ENCODE data around the gene EXOC7. TPM values are rescaled to one million over a fixed set of nuclear protein-coding genes. Genes with fewer than 3 reads are reported as not detected.

EXOC7 gene
- total and polyA plus RNA-seq, 2 of the 4 experiments (the other 2 are of a cell fraction) = 85.9 to 118 TPM

DNA sequence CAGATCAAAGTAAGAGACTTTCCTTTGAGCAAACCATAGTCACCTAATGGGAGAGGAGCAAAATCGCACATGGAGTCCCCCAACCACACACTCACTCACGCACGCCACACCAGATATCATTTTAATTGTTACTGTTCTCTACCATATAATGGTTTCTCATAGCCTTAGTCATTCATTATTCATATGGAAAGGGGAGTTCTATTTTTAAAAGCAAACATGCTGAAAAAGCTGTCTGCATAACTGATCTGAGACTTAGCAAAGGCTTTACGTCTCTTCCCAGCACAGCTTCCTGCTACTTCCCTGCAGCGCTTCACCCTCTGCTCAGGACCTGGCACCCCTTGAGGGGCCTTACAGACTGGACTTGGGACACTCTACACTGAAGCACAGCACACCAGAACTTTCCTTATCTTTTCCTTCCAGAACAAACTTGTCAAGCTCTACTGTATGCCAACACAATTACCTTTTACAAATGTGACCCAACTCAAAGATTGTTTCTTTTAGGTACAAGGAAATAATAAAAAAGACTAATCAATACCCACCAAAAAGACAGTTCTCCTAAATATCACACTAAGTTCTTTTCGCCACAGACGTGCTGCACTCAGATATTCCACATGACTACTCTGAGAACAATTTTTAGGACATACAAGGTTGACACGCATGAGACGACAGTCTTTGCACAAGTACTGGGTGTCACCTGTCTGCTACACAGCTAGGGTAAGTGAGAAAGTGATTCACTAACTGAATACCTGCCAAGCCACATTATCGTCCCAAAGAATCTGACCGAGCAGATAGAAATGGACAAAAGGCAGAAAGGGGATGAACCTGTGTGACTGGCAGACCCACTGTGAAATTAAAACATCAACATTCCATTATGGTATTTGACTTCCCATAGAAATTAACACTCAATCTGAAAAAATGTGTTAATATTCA lies 52.8 kb downstream of the EXOC7 start:
- dilution Hi-C loops (cut with HindIII; ENCODE audit: low sequenced_read_pairs, unreplicated experiment) = no loop called here
- ATAC-seq (ENCODE audit: low read depth) (no peak), DNase-seq (no peak)
- BruUV-seq (replicated peaks) = no TSS peak
- H3K4me1 ChIP-seq (ENCODE audit: control insufficient read depth, insufficient read depth, low read length) = no peaks in the 10 kb centered on the region; the same call in 1 of the 2 replicates
- H2AFZ ChIP-seq (replicated peaks; ENCODE audit: low read length, poor library complexity) = no peak overlapping the region
- no peak overlapping the region for H3K4me3 ChIP-seq (ENCODE audit: insufficient read depth, low read depth, low read length)
- no peak overlapping the region for H2BK20ac ChIP-seq (ENCODE audit: low read depth, low read length)
- H3K23ac ChIP-seq (ENCODE audit: low read depth, low read length) = no peak overlapping the region
- H3K27me3 ChIP-seq (ENCODE audit: control insufficient read depth, insufficient read depth, low read length) = no peaks in the 10 kb centered on the region
- H2AK9ac ChIP-seq (replicated peaks; ENCODE audit: low read depth, low read length, poor library complexity) = no peak overlapping the region
- no peak overlapping the region for H3K14ac ChIP-seq (replicated peaks; ENCODE audit: low read depth, low read length)
- H4K5ac ChIP-seq (ENCODE audit: low read depth, low read length) = no peak overlapping the region
- CTCF ChIA-PET = no interaction called here
- in situ Hi-C loops (cut with MboI; ENCODE audit: low sequenced_read_pairs) = no loop called here
- 100% methylated on average over 1 of the region's 11 CpGs; no CpG with 5 or more reads in 1 of the 2 experiments for WGBS, 2 experiments (ENCODE audit: extremely low coverage in 2 of 2, insufficient read length in 1 of 2)
- H3K18ac ChIP-seq (ENCODE audit: low read depth, low read length) = no peak overlapping the region
- no peak overlapping the region for H3K56ac ChIP-seq (ENCODE audit: extremely low read depth, insufficient read depth, low read length)
- H4K8ac ChIP-seq (ENCODE audit: low read depth in 2 of 2, low read length in 2 of 2) = no peak overlapping the region
- H2AK5ac ChIP-seq (ENCODE audit: low read depth, low read length) = no peak overlapping the region
- no peak overlapping the region for H2BK15ac ChIP-seq (ENCODE audit: low read depth, low read length)
- POLR2A ChIA-PET (ENCODE audit: unreplicated experiment) = no interaction called here
- intact Hi-C loops (cut with micrococcal nuclease) = no loop called here
- H3K4me2 ChIP-seq (ENCODE audit: low read depth, low read length) = no peak overlapping the region
- peaks cover 65% of the 10 kb centered on the region for H3K36me3 ChIP-seq (ENCODE audit: control insufficient read depth, insufficient read depth, low read length)
- no peak for TF ChIP-seq MAZ (IDR thresholded peaks at IDR 0.05; ENCODE audit: borderline replicate concordance, low read depth, low read length)
- no peak for TF ChIP-seq MAFK (IDR thresholded peaks at IDR 0.05; ENCODE audit: low read depth, low read length)
- no peak for TF ChIP-seq POLR2A (IDR thresholded peaks at IDR 0.05; ENCODE audit: low read depth, low read length)
- no peak for TF ChIP-seq FOS (IDR thresholded peaks at IDR 0.05; ENCODE audit: low read depth, low read length)
- TF ChIP-seq CHD1 (IDR thresholded peaks at IDR 0.05; ENCODE audit: low read depth, low read length) = no peak
- no peak for TF ChIP-seq ELK1 (IDR thresholded peaks at IDR 0.05; ENCODE audit: borderline replicate concordance, low read depth, low read length)
- no peak overlapping the region for H2BK5ac ChIP-seq (ENCODE audit: low read depth, low read length, poor library complexity, severe bottlenecking)
- no peak overlapping the region for H3K27ac ChIP-seq (ENCODE audit: insufficient read depth, low read length)
- no peak overlapping the region for H3K9ac ChIP-seq (ENCODE audit: low read depth, low read length)
- H3K9me3 ChIP-seq (ENCODE audit: control insufficient read depth, insufficient read depth, low read length) = no peaks in the 10 kb centered on the region
- peaks cover 21% of the 10 kb centered on the region for H3K9me1 ChIP-seq (ENCODE audit: insufficient read depth, low read length)
- no peak overlapping the region for H2BK120ac ChIP-seq (ENCODE audit: low read depth, low read length)
- H4K20me1 ChIP-seq (ENCODE audit: insufficient read depth, low read length) = peaks cover 30% of the 10 kb centered on the region
- no peak overlapping the region for H4K91ac ChIP-seq (ENCODE audit: insufficient read depth, low read depth, low read length)
- no peak overlapping the region for H3K4ac ChIP-seq (ENCODE audit: low read depth, low read length)
- peaks cover 7 to 65% of the 10 kb centered on the region in 2 experiments for H3K79me1 ChIP-seq (ENCODE audit: low read depth in 1 of 2, low read length in 2 of 2)

Measured in IMR-90 (cell line).